IMR-90 (cell line): Measurements from ENCODE around the gene SNX25. TPM values are rescaled to one million over a fixed set of nuclear protein-coding genes. Genes with fewer than 3 reads are reported as not detected.

Experiments
- ATAC-seq: fragments of 200-7000 bp; cut with Tn5 transposase; 2 replicates; pipeline ENCODE4 v1.9.1; 2020; ENCODE audit warnings: low read depth, mild to moderate bottlenecking, moderate library complexity
- BruUV-seq: library from RNA; stranded (reverse); fragments of 400-500 nt; replicated peaks from 2 replicates; lab custom pipeline; 2021; lab: Mats Ljungman, UMichigan
- CTCF ChIA-PET: fragments of 300-600 bp; formaldehyde crosslinking; extraction: SDS; loops from one replicate; lab custom pipeline; 2021; ENCODE audit warnings: antibody characterized with exemption; lab: Yijun Ruan, JAX
- POLR2A ChIA-PET: fragments of 300-600 bp; sonication (Branson Sonifier 250); formaldehyde crosslinking; loops from one replicate; lab custom pipeline; 2022; ENCODE audit warnings: antibody characterized with exemption; ENCODE audit not compliant: unreplicated experiment; lab: Charles Lee
- DNase-seq: peaks from one replicate; pipeline ENCODE4 v3.0.0; 2013
- H2AFZ ChIP-seq: replicated peaks from 2 replicates; pipeline ENCODE3; 2013; ENCODE audit warnings: low read length, mild to moderate bottlenecking; ENCODE audit not compliant: poor library complexity
- H2AK5ac ChIP-seq: 2 replicates; pipeline ENCODE4 v1.6.1; 2013; ENCODE audit warnings: low read depth, low read length, inconsistent platforms
- H2AK9ac ChIP-seq: replicated peaks from 2 replicates; pipeline ENCODE3; 2013; ENCODE audit warnings: mild to moderate bottlenecking, low read depth, low read length, moderate library complexity; ENCODE audit not compliant: poor library complexity
- H2BK120ac ChIP-seq: 2 replicates; pipeline ENCODE4 v1.6.1; 2013; ENCODE audit warnings: low read depth, low read length, inconsistent platforms
- H2BK15ac ChIP-seq: 3 replicates; pipeline ENCODE4 v1.6.1; 2013; ENCODE audit warnings: low read depth, low read length, inconsistent platforms
- H2BK20ac ChIP-seq: 2 replicates; pipeline ENCODE4 v1.6.1; 2013; ENCODE audit warnings: low read depth, mild to moderate bottlenecking, inconsistent platforms, low read length, moderate library complexity
- H2BK5ac ChIP-seq: 2 replicates; pipeline ENCODE4 v1.6.1; 2013; ENCODE audit warnings: mild to moderate bottlenecking, low read depth, low read length, inconsistent platforms; ENCODE audit not compliant: poor library complexity, severe bottlenecking
- H3K14ac ChIP-seq: replicated peaks from 2 replicates; pipeline ENCODE4 v1.6.1; 2013; ENCODE audit warnings: low read depth, low read length, inconsistent platforms
- H3K18ac ChIP-seq: 2 replicates; pipeline ENCODE4 v1.6.1; 2013; ENCODE audit warnings: low read depth, low read length, control low read depth
- H3K23ac ChIP-seq: 2 replicates; pipeline ENCODE4 v1.6.1; 2013; ENCODE audit warnings: low read depth, low read length, inconsistent platforms
- H3K27ac ChIP-seq: 2 replicates; pipeline ENCODE4 v1.5.1; 2013; ENCODE audit warnings: mild to moderate bottlenecking, control low read depth, low read length; ENCODE audit not compliant: insufficient read depth
- H3K27me3 ChIP-seq: 2 replicates; pipeline ENCODE4 v1.6.1; 2013; ENCODE audit warnings: low read length; ENCODE audit not compliant: control insufficient read depth, insufficient read depth
- H3K36me3 ChIP-seq: 2 replicates; pipeline ENCODE4 v1.6.1; 2013; ENCODE audit warnings: low read length, mixed read lengths; ENCODE audit not compliant: control insufficient read depth, insufficient read depth
- H3K4ac ChIP-seq: 2 replicates; pipeline ENCODE4 v1.6.1; 2013; ENCODE audit warnings: low read depth, low read length, inconsistent platforms
- H3K4me1 ChIP-seq: 2 replicates; pipeline ENCODE4 v1.6.1; 2013; ENCODE audit warnings: low read length, mixed read lengths; ENCODE audit not compliant: control insufficient read depth, insufficient read depth
- H3K4me2 ChIP-seq: 2 replicates; pipeline ENCODE4 v1.6.1; 2013; ENCODE audit warnings: low read depth, mild to moderate bottlenecking, control low read depth, low read length, moderate library complexity
- H3K4me3 ChIP-seq: 2 replicates; pipeline ENCODE4 v1.5.1; 2013; ENCODE audit warnings: low read depth, mild to moderate bottlenecking, control low read depth, low read length, moderate library complexity; ENCODE audit not compliant: insufficient read depth
- H3K56ac ChIP-seq: 2 replicates; pipeline ENCODE4 v1.6.1; 2013; ENCODE audit warnings: low read length, inconsistent platforms; ENCODE audit not compliant: insufficient read depth; ENCODE audit errors: extremely low read depth
- H3K79me1 ChIP-seq, 2 experiments: 2 replicates each; pipeline ENCODE4 v1.6.1; 2013; ENCODE audit warnings: low read length in 2 of 2, inconsistent platforms in 1 of 2, low read depth in 1 of 2
- H3K9ac ChIP-seq: 2 replicates; pipeline ENCODE4 v1.6.1; 2013; ENCODE audit warnings: low read depth, low read length, control low read depth
- H3K9me1 ChIP-seq: 2 replicates; pipeline ENCODE4 v1.6.1; 2013; ENCODE audit warnings: low read length, inconsistent platforms; ENCODE audit not compliant: insufficient read depth
- H3K9me3 ChIP-seq: 2 replicates; pipeline ENCODE4 v1.6.1; 2013; ENCODE audit warnings: low read length; ENCODE audit not compliant: control insufficient read depth, insufficient read depth
- H4K20me1 ChIP-seq: 2 replicates; pipeline ENCODE4 v1.6.1; 2013; ENCODE audit warnings: low read length, inconsistent platforms; ENCODE audit not compliant: insufficient read depth
- H4K5ac ChIP-seq: 2 replicates; pipeline ENCODE4 v1.6.1; 2013; ENCODE audit warnings: mild to moderate bottlenecking, low read depth, low read length, control low read depth
- H4K8ac ChIP-seq, 2 experiments: 2 replicates each; pipeline ENCODE4 v1.6.1; 2013; ENCODE audit warnings: low read depth in 2 of 2, low read length in 2 of 2, control low read depth in 1 of 2, inconsistent platforms in 1 of 2
- H4K91ac ChIP-seq: 2 replicates; pipeline ENCODE4 v1.6.1; 2013; ENCODE audit warnings: low read depth, low read length, inconsistent platforms; ENCODE audit not compliant: insufficient read depth
- BHLHE40 ChIP-seq: fragments of 150-350 bp; IDR thresholded peaks from 2 replicates; pipeline ENCODE4 v1.6.1; 2016; ENCODE audit warnings: mild to moderate bottlenecking, low read depth, low read length
- CHD1 ChIP-seq: IDR thresholded peaks from 2 replicates; pipeline ENCODE4 v1.6.1; 2012; ENCODE audit warnings: low read depth, low read length, improper control_type of control experiment
- CTCF ChIP-seq: conservative IDR thresholded peaks from 2 replicates; pipeline ENCODE4 v1.5.1; 2012; ENCODE audit warnings: mild to moderate bottlenecking, low read depth, low read length, improper control_type of control experiment
- ELK1 ChIP-seq: fragments of 150-350 bp; IDR thresholded peaks from 2 replicates; pipeline ENCODE4 v1.6.1; 2016; ENCODE audit warnings: low read depth, mild to moderate bottlenecking, low read length, moderate library complexity, borderline replicate concordance
- FOS ChIP-seq: fragments of 150-350 bp; IDR thresholded peaks from 2 replicates; pipeline ENCODE4 v1.6.1; 2016; ENCODE audit warnings: low read depth, low read length
- MXI1 ChIP-seq: IDR thresholded peaks from 2 replicates; pipeline ENCODE4 v1.6.1; 2012; ENCODE audit warnings: low read depth, mild to moderate bottlenecking, low read length, moderate library complexity, borderline replicate concordance
- NFE2L2 ChIP-seq: fragments of 150-350 bp; IDR thresholded peaks from 2 replicates; pipeline ENCODE4 v1.6.1; 2016; ENCODE audit warnings: low read depth, mild to moderate bottlenecking, low read length
- POLR2A ChIP-seq: IDR thresholded peaks from 2 replicates; pipeline ENCODE4 v1.6.1; 2012; ENCODE audit warnings: mild to moderate bottlenecking, low read depth, low read length
- RAD21 ChIP-seq: IDR thresholded peaks from 2 replicates; pipeline ENCODE4 v1.6.1; 2012; ENCODE audit warnings: low read length, improper control_type of control experiment
- RFX5 ChIP-seq: IDR thresholded peaks from 2 replicates; pipeline ENCODE4 v1.8.0; 2012; ENCODE audit warnings: low read depth, mild to moderate bottlenecking, low read length, moderate library complexity
- USF2 ChIP-seq: fragments of 150-350 bp; IDR thresholded peaks from 2 replicates; pipeline ENCODE4 v1.6.1; 2017; ENCODE audit warnings: mild to moderate bottlenecking, antibody characterized with exemption, low read length, low read depth
- WGBS, 2 experiments: methylation state at CpG; one replicate each; pipeline versions ENCODE4 v1.1.5 to v1.1.7; 2013; ENCODE audit warnings: missing lambda C conversion rate in 2 of 2; ENCODE audit not compliant: insufficient read length in 1 of 2; ENCODE audit errors: extremely low coverage in 2 of 2; 5-methylcytosine and 5-hydroxymethylcytosine counted together
- dilution Hi-C: fragments of 300-500 bp; cut with HindIII; formaldehyde crosslinking; loops from one replicate; pipeline ENCODE4 v1.14.3; 2018; ENCODE audit warnings: low sequenced_read_pairs; ENCODE audit not compliant: unreplicated experiment
- in situ Hi-C: fragments of 300-500 bp; cut with MboI; formaldehyde crosslinking; loops from 3 replicates; pipeline ENCODE4 v1.14.3; 2019; ENCODE audit warnings: low sequenced_read_pairs, inconsistent platforms, mixed read lengths
- intact Hi-C: fragments of 100-400 bp; cut with micrococcal nuclease; formaldehyde crosslinking; loops from 2 replicates; pipeline ENCODE4 v1.10.0; 2022
- polyA plus RNA-seq, 3 experiments: library from polyadenylated mRNA; depleted of rRNA; stranded (reverse); fragments of >200 nt; gene quantifications; 2 replicates each; pipeline ENCODE4 v1.2.3, GENCODE V29; 2012; ENCODE audit warnings: low replicate concordance in 1 of 3
- total RNA-seq: library from RNA; depleted of rRNA; stranded (reverse); fragments of >200 nt; gene quantifications from 2 replicates; pipeline ENCODE4 v1.2.3, GENCODE V29; 2012

Gene SNX25
- total and polyA plus RNA-seq, 2 of the 4 experiments (the other 2 are of a cell fraction), result 11.4 to 28.3 TPM

- no peak for TF ChIP-seq CTCF
Observed at GRCh38 chr4:185396724-185397385, 187.5 kb downstream of the SNX25 start, which contains the start of gene ANKRD37 (continued).

GRCh38 chr4:185398618-185399017 is 189.2 kb downstream of the SNX25 start:
- BruUV-seq, result no TSS peak
- H3K56ac ChIP-seq, result no peak overlapping the region
- H3K27ac ChIP-seq, result no peak overlapping the region
- H3K23ac ChIP-seq, result no peak overlapping the region
- no peak overlapping the region for H2BK15ac ChIP-seq
- ChIA-PET POLR2A (no interaction called here), CTCF (interaction anchor here (0.6 kb wide), 2 partner anchors 12 to 861 kb away, joined by 3 read pairs; no protein-coding TSS in a partner anchor)
- no peak overlapping the region for H3K4me2 ChIP-seq
- H4K91ac ChIP-seq, result no peak overlapping the region
- WGBS, 2 experiments, result no CpG with 5 or more reads among the region's 2 CpGs
- H2AK9ac ChIP-seq, result no peak overlapping the region
- no peak overlapping the region for H3K4me3 ChIP-seq
- no peaks in the 10 kb centered on the region for H3K9me3 ChIP-seq
- no peak overlapping the region for H2AK5ac ChIP-seq
- H2BK20ac ChIP-seq, result no peak overlapping the region
- intact Hi-C loops (no loop called here), dilution Hi-C loops (no loop called here), in situ Hi-C loops (no loop called here)
- no peaks in the 10 kb centered on the region for H3K9me1 ChIP-seq
- no peak overlapping the region for H3K14ac ChIP-seq
- H3K79me1 ChIP-seq, result peaks cover 3 to 7% of the 10 kb centered on the region in 2 experiments; a peak in 3 of 4 replicates
- no peak overlapping the region for H4K5ac ChIP-seq
- H3K9ac ChIP-seq, result no peak overlapping the region
- no peak overlapping the region for H2AFZ ChIP-seq
- H3K27me3 ChIP-seq, result no peaks in the 10 kb centered on the region
- H3K18ac ChIP-seq, result no peak overlapping the region
- H2BK120ac ChIP-seq, result no peak overlapping the region
- no peak for DNase-seq
- no peak overlapping the region for H2BK5ac ChIP-seq
- no peak overlapping the region for H4K8ac ChIP-seq
- H3K4ac ChIP-seq, result no peak overlapping the region
- no peaks in the 10 kb centered on the region; the same call in 1 of the 2 replicates for H3K4me1 ChIP-seq
- H4K20me1 ChIP-seq, result no peaks in the 10 kb centered on the region
- peaks cover 14% of the 10 kb centered on the region for H3K36me3 ChIP-seq
- no peak for ATAC-seq
- TF ChIP-seq NFE2L2 (no peak), MXI1 (no peak), RAD21 (no peak), USF2 (no peak), CHD1 (no peak), POLR2A (no peak), RFX5 (no peak), BHLHE40 (no peak), FOS (no peak), ELK1 (no peak)
